Glomerular endothelial cell (primary cell): ENCODE measurements around the gene GFOD1. TPM values are rescaled to one million over a fixed set of nuclear protein-coding genes. Genes with fewer than 3 reads are reported as not detected.

ENCODE experiments used
- DNase-seq: peaks from one replicate; pipeline ENCODE4 v3.0.0-alpha.2; 2011; ENCODE audit warnings: low read depth, low spot score; ENCODE audit errors: extremely low read depth
- total RNA-seq: library from RNA; depleted of rRNA; stranded (reverse); fragments of >200 nt; gene quantifications from 2 replicates; pipeline ENCODE4 v1.2.3, GENCODE V29; 2015

The GFOD1 gene
- total RNA-seq, 1 donor from 2014 or later = 34.3 TPM

- DNase-seq = no peak
Measured at GRCh38 chr6:13383328-13384163, 103.9 kb downstream of the GFOD1 start.

GRCh38 chr6:13380761-13381160 is 106.6 kb downstream of the GFOD1 start:
- no peak for DNase-seq

GRCh38 chr6:13378669-13379590 is 108.5 kb downstream of the GFOD1 start:
- no peak for DNase-seq

- no peak for DNase-seq
Measured at GRCh38 chr6:13377054-13377758, 110.2 kb downstream of the GFOD1 start.

GRCh38 chr6:13375360-13375878 is 112.0 kb downstream of the GFOD1 start:
- DNase-seq = no peak

- no peak for DNase-seq
Measured at GRCh38 chr6:13373919-13374318, 113.5 kb downstream of the GFOD1 start.

GRCh38 chr6:13373488-13373886 is 113.9 kb downstream of the GFOD1 start:
- DNase-seq = no peak

GRCh38 chr6:13372688-13373487 is 114.5 kb downstream of the GFOD1 start:
- DNase-seq = no peak

GRCh38 chr6:13372076-13372475 is 115.3 kb downstream of the GFOD1 start:
- DNase-seq = no peak

- no peak for DNase-seq
Measured at GRCh38 chr6:13371421-13372072, 115.9 kb downstream of the GFOD1 start.

- DNase-seq = no peak
Measured at GRCh38 chr6:13370623-13371022, 116.8 kb downstream of the GFOD1 start.

- no peak for DNase-seq
Measured at GRCh38 chr6:13369591-13369990, 117.8 kb downstream of the GFOD1 start.

- DNase-seq = no peak
Measured at GRCh38 chr6:13368731-13369115, 118.7 kb downstream of the GFOD1 start.

GRCh38 chr6:13368079-13368730 is 119.2 kb downstream of the GFOD1 start:
- no peak for DNase-seq

GRCh38 chr6:13367396-13367795 is 120.0 kb downstream of the GFOD1 start:
- no peak for DNase-seq

- no peak for DNase-seq
Measured at GRCh38 chr6:13365320-13365719, 122.1 kb downstream of the GFOD1 start.

GRCh38 chr6:13364842-13365241 is 122.6 kb downstream of the GFOD1 start:
- DNase-seq = no peak

GRCh38 chr6:13362412-13362811 is 125.0 kb downstream of the GFOD1 start:
- no peak for DNase-seq
